Progenitor cell of endocrine pancreas (in vitro differentiated cells): ENCODE measurements around the gene GALNT11. TPM values are rescaled to one million over a fixed set of nuclear protein-coding genes. Genes with fewer than 3 reads are reported as not detected.
A peak's percentile ranks its signal among the peaks of the same experiment; 100 is the strongest.
"Not testable (repeated sequence)": the region's sequence is repeated elsewhere in the genome, so short reads cannot be mapped to it uniquely, and the experiment has no call there.

Experiments
- DNase-seq: peaks from one replicate; pipeline ENCODE4 v3.0.0; 2021; ENCODE audit warnings: low spot score; ENCODE audit not compliant: unreplicated experiment
- H3K27ac Mint-ChIP-seq: 2 replicates; pipeline ENCODE4 v1.8.0; 2021; ENCODE audit warnings: mild to moderate bottlenecking, moderate library complexity, mixed read lengths
- H3K27me3 Mint-ChIP-seq: 2 replicates; pipeline ENCODE4 v1.8.0; 2021; ENCODE audit warnings: mixed read lengths
- H3K36me3 Mint-ChIP-seq: 2 replicates; pipeline ENCODE4 v1.8.0; 2022; ENCODE audit warnings: mixed read lengths; ENCODE audit not compliant: insufficient read depth
- H3K4me1 Mint-ChIP-seq: 2 replicates; pipeline ENCODE4 v1.8.0; 2021; ENCODE audit warnings: low read depth, mixed read lengths
- H3K4me3 Mint-ChIP-seq: 2 replicates; pipeline ENCODE4 v1.8.0; 2021; ENCODE audit warnings: low read depth, mild to moderate bottlenecking, moderate library complexity, mixed read lengths
- H3K9me3 Mint-ChIP-seq: 2 replicates; pipeline ENCODE4 v1.8.0; 2021; ENCODE audit warnings: low read depth, mixed read lengths
- total RNA-seq: library from RNA; stranded (reverse); gene quantifications from 2 replicates; pipeline ENCODE4 v1.2.1, GENCODE V29; 2021
- TF ChIP-seq, protein P1 (sequence below): fragments of 200-600 bp; sonication (generic); IDR thresholded peaks from one replicate; pipeline ENCODE4 v1.5.0; 2021; ENCODE audit warnings: antibody characterized with exemption, mild to moderate bottlenecking; ENCODE audit not compliant: unreplicated experiment

Gene GALNT11
- total RNA-seq, 1 donor from 2014 or later: 29.5 TPM

DNA sequence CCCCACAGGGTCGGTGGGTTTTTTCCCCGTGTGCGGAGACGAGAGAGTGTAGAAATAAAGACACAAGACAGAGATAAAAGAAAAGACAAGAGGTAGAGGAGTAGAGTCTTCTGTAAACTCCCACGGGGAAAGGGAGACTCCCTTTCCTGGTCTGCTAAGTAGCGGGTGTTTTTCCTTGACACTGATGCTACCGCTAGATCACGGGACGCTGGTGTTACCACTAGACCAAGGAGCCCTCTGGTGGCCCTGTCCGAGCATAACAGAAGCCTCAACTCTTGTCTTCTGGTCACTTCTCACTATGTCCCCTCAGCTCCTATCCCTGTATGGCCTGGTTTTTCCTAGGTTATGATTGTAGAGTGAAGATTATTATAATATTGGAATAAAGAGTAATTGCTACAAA is 4.6 kb downstream of the GALNT11 start:
- H3K9me3 Mint-ChIP-seq, H3K27ac Mint-ChIP-seq, H3K4me1 Mint-ChIP-seq, DNase-seq, H3K4me3 Mint-ChIP-seq, H3K27me3 Mint-ChIP-seq: not testable (repeated sequence)
- H3K36me3 Mint-ChIP-seq: peaks cover 24% of the 10 kb centered on the region
- TF ChIP-seq, protein P1, sequence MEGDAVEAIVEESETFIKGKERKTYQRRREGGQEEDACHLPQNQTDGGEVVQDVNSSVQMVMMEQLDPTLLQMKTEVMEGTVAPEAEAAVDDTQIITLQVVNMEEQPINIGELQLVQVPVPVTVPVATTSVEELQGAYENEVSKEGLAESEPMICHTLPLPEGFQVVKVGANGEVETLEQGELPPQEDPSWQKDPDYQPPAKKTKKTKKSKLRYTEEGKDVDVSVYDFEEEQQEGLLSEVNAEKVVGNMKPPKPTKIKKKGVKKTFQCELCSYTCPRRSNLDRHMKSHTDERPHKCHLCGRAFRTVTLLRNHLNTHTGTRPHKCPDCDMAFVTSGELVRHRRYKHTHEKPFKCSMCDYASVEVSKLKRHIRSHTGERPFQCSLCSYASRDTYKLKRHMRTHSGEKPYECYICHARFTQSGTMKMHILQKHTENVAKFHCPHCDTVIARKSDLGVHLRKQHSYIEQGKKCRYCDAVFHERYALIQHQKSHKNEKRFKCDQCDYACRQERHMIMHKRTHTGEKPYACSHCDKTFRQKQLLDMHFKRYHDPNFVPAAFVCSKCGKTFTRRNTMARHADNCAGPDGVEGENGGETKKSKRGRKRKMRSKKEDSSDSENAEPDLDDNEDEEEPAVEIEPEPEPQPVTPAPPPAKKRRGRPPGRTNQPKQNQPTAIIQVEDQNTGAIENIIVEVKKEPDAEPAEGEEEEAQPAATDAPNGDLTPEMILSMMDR: peak; percentile 59

DNA sequence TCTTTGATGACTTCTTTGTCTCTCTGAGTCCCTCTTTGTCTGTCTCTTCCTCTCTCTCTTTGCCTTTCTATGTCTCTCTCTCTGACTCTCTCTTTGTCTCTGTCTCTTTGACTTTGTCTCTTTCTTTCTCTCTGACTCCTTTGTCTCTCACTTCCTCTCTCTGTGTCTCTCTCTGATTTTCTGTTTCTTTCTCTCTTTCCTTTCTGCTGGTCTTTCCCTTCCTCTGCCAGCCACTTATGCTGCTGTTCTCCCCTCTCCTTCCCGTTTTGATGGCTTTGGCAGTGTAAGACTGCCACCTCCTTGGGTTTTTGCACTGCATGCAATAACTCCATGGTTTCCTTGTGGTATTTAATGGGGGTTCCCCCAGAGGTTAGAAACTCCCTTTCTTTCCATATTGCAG is 5.2 kb downstream of the GALNT11 start:
- not testable (repeated sequence) for H3K27me3 Mint-ChIP-seq, H3K4me1 Mint-ChIP-seq, DNase-seq, H3K27ac Mint-ChIP-seq, H3K9me3 Mint-ChIP-seq, H3K4me3 Mint-ChIP-seq
- H3K36me3 Mint-ChIP-seq: peaks cover 27% of the 10 kb centered on the region

DNA sequence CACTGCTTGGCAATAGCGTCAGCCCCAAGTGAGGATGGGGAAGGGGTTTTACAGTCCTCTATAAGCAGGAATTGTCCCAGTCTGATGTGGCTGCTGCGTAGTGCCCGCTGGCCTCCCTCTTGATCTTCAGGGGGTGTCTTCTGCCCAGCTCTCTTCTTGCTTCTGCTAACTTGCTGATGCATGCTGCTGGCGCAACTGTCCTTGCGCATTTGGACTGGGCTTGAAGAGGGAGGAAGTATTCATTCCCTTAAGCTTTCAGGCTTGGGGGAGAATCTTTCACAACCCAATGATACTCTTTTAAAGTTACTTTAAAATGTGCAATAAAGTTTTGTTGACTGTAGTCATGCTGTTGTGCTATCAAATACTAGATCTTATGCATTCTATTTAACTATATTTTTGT is 10.3 kb downstream of the GALNT11 start:
- H3K9me3 Mint-ChIP-seq: peaks cover 40% of the 10 kb centered on the region
- H3K4me3 Mint-ChIP-seq: no peak overlapping the region
- no peaks in the 10 kb centered on the region for H3K4me1 Mint-ChIP-seq
- H3K27ac Mint-ChIP-seq: no peak overlapping the region
- H3K27me3 Mint-ChIP-seq: no peaks in the 10 kb centered on the region
- TF ChIP-seq, protein P1: no peak
- no peak for DNase-seq
- peaks cover 44% of the 10 kb centered on the region for H3K36me3 Mint-ChIP-seq

DNA sequence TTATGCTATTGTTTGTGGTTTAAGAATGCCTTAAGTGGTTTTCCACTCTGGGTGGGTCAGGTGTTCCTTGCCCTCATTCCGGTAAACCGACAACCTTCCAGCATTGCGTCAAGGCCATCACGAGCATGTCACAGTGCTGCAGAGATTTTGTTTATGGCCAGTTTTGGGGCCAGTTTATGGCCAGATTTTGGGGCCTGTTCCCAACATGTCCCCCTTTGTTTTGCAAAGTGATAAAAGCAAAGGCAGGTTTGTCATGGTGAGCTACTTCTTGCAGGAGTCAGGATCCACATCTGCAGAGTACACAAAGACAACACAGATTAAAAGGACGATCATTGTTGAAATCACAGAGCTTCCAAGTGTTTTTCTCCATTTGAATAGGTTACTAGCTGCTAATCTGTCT is 12.9 kb downstream of the GALNT11 start:
- DNase-seq, H3K27me3 Mint-ChIP-seq, H3K4me1 Mint-ChIP-seq, H3K4me3 Mint-ChIP-seq, H3K27ac Mint-ChIP-seq: not testable (repeated sequence)
- Mint-ChIP-seq H3K36me3 (peaks cover 49% of the 10 kb centered on the region), H3K9me3 (peaks cover 57% of the 10 kb centered on the region)

DNA sequence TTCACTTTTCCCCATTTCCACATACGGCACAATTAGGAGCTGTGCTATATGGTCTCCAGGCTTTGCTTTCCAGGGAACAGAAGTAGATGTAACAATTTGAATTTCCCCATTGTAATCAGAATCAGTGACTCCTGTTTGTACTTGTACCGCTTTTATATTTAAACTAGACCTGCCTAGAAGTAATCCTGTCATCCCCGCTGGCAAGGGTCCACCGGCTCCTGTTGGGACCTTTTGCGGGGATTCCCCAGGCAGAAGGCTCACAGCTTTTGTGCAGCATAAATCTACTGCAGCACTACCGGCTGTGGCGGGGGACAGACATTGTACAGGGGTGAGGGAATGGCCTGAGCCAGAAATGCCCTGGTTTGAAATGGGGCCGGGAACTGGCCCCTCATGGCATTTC is 17.6 kb downstream of the GALNT11 start:
- Mint-ChIP-seq H3K36me3 (peaks cover 44% of the 10 kb centered on the region), H3K9me3 (peaks cover 73% of the 10 kb centered on the region)
- not testable (repeated sequence) for DNase-seq, H3K27me3 Mint-ChIP-seq, H3K27ac Mint-ChIP-seq, H3K4me1 Mint-ChIP-seq, H3K4me3 Mint-ChIP-seq

DNA sequence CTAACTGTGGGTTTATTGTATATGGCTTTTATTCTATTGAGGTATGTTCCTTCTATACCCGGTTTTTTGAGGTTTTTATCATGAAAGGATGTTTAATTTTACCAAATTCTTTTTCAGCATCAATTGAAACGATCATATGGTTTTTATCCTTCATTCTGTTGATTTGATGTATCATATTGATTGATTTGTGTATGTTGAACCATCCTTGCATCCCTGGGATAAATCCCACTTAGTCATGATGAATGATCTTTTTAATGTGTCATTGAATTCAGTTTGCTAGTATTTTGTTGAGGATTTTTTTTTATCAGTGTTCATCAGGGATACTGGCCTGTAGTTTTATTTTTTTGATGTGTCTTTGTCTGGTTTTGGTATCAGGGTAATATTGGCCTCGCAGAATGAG is 19.4 kb downstream of the GALNT11 start:
- H3K4me1 Mint-ChIP-seq, H3K27me3 Mint-ChIP-seq, H3K4me3 Mint-ChIP-seq, DNase-seq, H3K27ac Mint-ChIP-seq: not testable (repeated sequence)
- Mint-ChIP-seq H3K9me3 (peaks cover 65% of the 10 kb centered on the region), H3K36me3 (peaks cover 32% of the 10 kb centered on the region)

DNA sequence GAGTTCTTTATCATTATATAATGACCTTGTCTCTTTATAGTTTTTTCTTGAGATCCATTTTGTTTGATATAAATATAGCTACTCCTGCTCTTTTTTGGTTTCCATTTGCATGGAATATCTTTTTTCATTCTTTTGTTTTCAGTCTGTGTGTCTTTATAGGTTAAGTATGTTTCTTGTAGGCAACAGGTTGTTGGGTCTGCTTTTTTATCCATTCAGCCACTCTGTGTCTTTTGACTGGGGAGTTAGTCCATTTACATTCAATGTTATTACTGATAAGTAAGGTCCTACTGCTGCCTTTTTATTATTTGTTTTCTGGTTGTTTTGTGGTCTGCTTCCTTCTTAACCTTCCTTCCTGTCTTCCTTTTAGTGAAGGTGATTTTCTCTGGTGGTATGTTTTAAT is 21.1 kb downstream of the GALNT11 start:
- peaks cover 51% of the 10 kb centered on the region for H3K9me3 Mint-ChIP-seq
- no peak for DNase-seq
- H3K4me3 Mint-ChIP-seq: no peak overlapping the region
- H3K4me1 Mint-ChIP-seq: no peaks in the 10 kb centered on the region
- H3K27ac Mint-ChIP-seq: no peak overlapping the region
- TF ChIP-seq, protein P1: no peak
- peaks cover 24% of the 10 kb centered on the region for H3K36me3 Mint-ChIP-seq
- no peaks in the 10 kb centered on the region for H3K27me3 Mint-ChIP-seq
